WTC11 (cell line): ENCODE results near the gene KIAA0408. TPM values are rescaled to one million over a fixed set of nuclear protein-coding genes. Genes with fewer than 3 reads are reported as not detected.

Experiments
- ATAC-seq: fragments of 200-7000 bp; cut with Tn5 transposase; 2 replicates; pipeline ENCODE4 v1.10.0; 2021; ENCODE audit warnings: mild to moderate bottlenecking, moderate library complexity
- CTCF ChIA-PET: fragments of 300-600 bp; sonication (Branson Sonifier 250); formaldehyde crosslinking; loops from one replicate; lab custom pipeline; 2021; ENCODE audit warnings: antibody characterized with exemption; lab: Charles Lee
- POLR2A ChIA-PET: fragments of 350-600 bp; sonication (Branson Sonifier 250); formaldehyde crosslinking; loops from one replicate; lab custom pipeline; 2021; ENCODE audit warnings: antibody characterized with exemption; lab: Charles Lee
- DNase-seq: peaks from one replicate; pipeline ENCODE4 v3.0.0; 2021; ENCODE audit warnings: low spot score
- H3K27ac Mint-ChIP-seq: 2 replicates; pipeline ENCODE4 v1.8.0; 2021; ENCODE audit warnings: mixed read lengths
- H3K27me3 Mint-ChIP-seq: 2 replicates; pipeline ENCODE4 v1.8.0; 2021; ENCODE audit warnings: low read depth, mild to moderate bottlenecking, moderate library complexity, mixed read lengths
- H3K36me3 Mint-ChIP-seq: 2 replicates; pipeline ENCODE4 v1.8.0; 2021; ENCODE audit warnings: mixed read lengths
- H3K4me1 Mint-ChIP-seq: 2 replicates; pipeline ENCODE4 v1.8.0; 2022; ENCODE audit warnings: mixed read lengths
- H3K4me3 Mint-ChIP-seq: 2 replicates; pipeline ENCODE4 v1.8.0; 2021; ENCODE audit warnings: mild to moderate bottlenecking, moderate library complexity, mixed read lengths
- H3K9me3 Mint-ChIP-seq: 2 replicates; pipeline ENCODE4 v1.8.0; 2021; ENCODE audit warnings: mixed read lengths
- ATF1 ChIP-seq: sonication (generic); formaldehyde crosslinking; IDR thresholded peaks from 2 replicates; pipeline ENCODE4 v1.8.1; 2023; ENCODE audit warnings: mild to moderate bottlenecking, moderate library complexity, missing genetic modification reagents
- ATF6 ChIP-seq: sonication (generic); formaldehyde crosslinking; IDR thresholded peaks from 2 replicates; pipeline ENCODE4 v1.8.1; 2023; ENCODE audit warnings: mild to moderate bottlenecking, missing genetic modification reagents
- CDX4 ChIP-seq: fragments of 250-450 bp; sonication (Bioruptor Pico); IDR thresholded peaks from 2 replicates; pipeline ENCODE4 v1.9.0; 2021; ENCODE audit warnings: moderate library complexity, mild to moderate bottlenecking, inconsistent platforms, borderline replicate concordance
- ESRRA ChIP-seq: sonication (generic); formaldehyde crosslinking; IDR thresholded peaks from 2 replicates; pipeline ENCODE4 v1.8.1; 2022; ENCODE audit warnings: mild to moderate bottlenecking, missing genetic modification reagents, borderline replicate concordance
- FOXK1 ChIP-seq: sonication (generic); formaldehyde crosslinking; IDR thresholded peaks from 2 replicates; pipeline ENCODE4 v1.8.0; 2022; ENCODE audit warnings: mild to moderate bottlenecking, moderate library complexity, missing genetic modification reagents
- FOXP1 ChIP-seq: sonication (generic); formaldehyde crosslinking; IDR thresholded peaks from 2 replicates; pipeline ENCODE4 v1.8.0; 2022; ENCODE audit warnings: missing genetic modification reagents, mild to moderate bottlenecking, moderate library complexity, borderline replicate concordance
- FOXP4 ChIP-seq: sonication (generic); formaldehyde crosslinking; IDR thresholded peaks from 2 replicates; pipeline ENCODE4 v1.8.0; 2022; ENCODE audit warnings: mild to moderate bottlenecking, missing genetic modification reagents
- GABPB1 ChIP-seq: sonication (generic); formaldehyde crosslinking; IDR thresholded peaks from 2 replicates; pipeline ENCODE4 v1.8.1; 2023; ENCODE audit warnings: mild to moderate bottlenecking, missing genetic modification reagents
- HMGA2 ChIP-seq: fragments of 250-450 bp; sonication (Bioruptor Pico); IDR thresholded peaks from 2 replicates; pipeline ENCODE4 v1.4.0; 2021; ENCODE audit warnings: mild to moderate bottlenecking, moderate library complexity
- IRF1 ChIP-seq: sonication (generic); formaldehyde crosslinking; IDR thresholded peaks from 2 replicates; pipeline ENCODE4 v1.8.0; 2023; ENCODE audit warnings: missing genetic modification reagents
- MLX ChIP-seq: sonication (generic); formaldehyde crosslinking; IDR thresholded peaks from 2 replicates; pipeline ENCODE4 v1.8.1; 2023; ENCODE audit warnings: mild to moderate bottlenecking, missing genetic modification reagents, moderate library complexity
- PRDM15 ChIP-seq: sonication (generic); formaldehyde crosslinking; IDR thresholded peaks from 2 replicates; pipeline ENCODE4 v1.8.0; 2022; ENCODE audit warnings: missing genetic modification reagents
- PRRX2 ChIP-seq: fragments of 250-450 bp; sonication (Bioruptor Pico); IDR thresholded peaks from 2 replicates; pipeline ENCODE4 v1.8.0; 2021; ENCODE audit warnings: mild to moderate bottlenecking
- RELA ChIP-seq: sonication (generic); formaldehyde crosslinking; IDR thresholded peaks from 2 replicates; pipeline ENCODE4 v1.8.1; 2022; ENCODE audit warnings: missing genetic modification reagents, mild to moderate bottlenecking, borderline replicate concordance
- SOX15 ChIP-seq: fragments of 250-450 bp; sonication (Bioruptor Pico); IDR thresholded peaks from 2 replicates; pipeline ENCODE4 v1.9.0; 2021; ENCODE audit warnings: mild to moderate bottlenecking
- TEAD1 ChIP-seq: sonication (generic); formaldehyde crosslinking; IDR thresholded peaks from 2 replicates; pipeline ENCODE4 v1.8.0; 2022; ENCODE audit warnings: mild to moderate bottlenecking, missing genetic modification reagents
- TEAD4 ChIP-seq: sonication (generic); formaldehyde crosslinking; IDR thresholded peaks from 2 replicates; pipeline ENCODE4 v1.8.0; 2022; ENCODE audit warnings: mild to moderate bottlenecking, missing genetic modification reagents
- ZNF232 ChIP-seq: sonication (generic); formaldehyde crosslinking; IDR thresholded peaks from 2 replicates; pipeline ENCODE4 v1.8.0; 2022; ENCODE audit warnings: mild to moderate bottlenecking, missing genetic modification reagents
- ZNF396 ChIP-seq: fragments of 250-450 bp; sonication (Bioruptor Pico); IDR thresholded peaks from 2 replicates; pipeline ENCODE4 v1.8.0; 2021; ENCODE audit warnings: mild to moderate bottlenecking, moderate library complexity, borderline replicate concordance
- ZNF416 ChIP-seq: fragments of 250-450 bp; sonication (Bioruptor Pico); IDR thresholded peaks from 2 replicates; pipeline ENCODE4 v1.9.0; 2021; ENCODE audit warnings: mild to moderate bottlenecking, inconsistent platforms
- ZNF423 ChIP-seq: fragments of 250-450 bp; sonication (Bioruptor Pico); IDR thresholded peaks from 2 replicates; pipeline ENCODE4 v2.1.2; 2022; ENCODE audit warnings: mild to moderate bottlenecking, moderate library complexity
- total RNA-seq: library from RNA; stranded (reverse); gene quantifications from 3 replicates; pipeline ENCODE4 v1.2.3, GENCODE V29; 2021

Gene KIAA0408
- total RNA-seq, 1 experiment from 2014 or later, result 12.2 TPM

- ChIA-PET POLR2A (interaction anchor here (1.1 to 1.5 kb wide), 2 partner anchors 9 to 39 kb away, joined by 3 to 4 read pairs; no protein-coding TSS in a partner anchor), CTCF (interaction anchor here (2.9 kb wide), 1 partner anchor 40 kb away, joined by 18 read pairs; no protein-coding TSS in a partner anchor)
- Mint-ChIP-seq H3K9me3 (no peaks in the 10 kb centered on the region), H3K27me3 (no peaks in the 10 kb centered on the region), H3K36me3 (peaks cover 69% of the 10 kb centered on the region), H3K4me3 (no peak overlapping the region), H3K27ac (peak overlapping the region; percentile 15; the same call in 1 of the 2 replicates), H3K4me1 (peaks cover 17% of the 10 kb centered on the region)
- DNase-seq (no peak), ATAC-seq (no peak)
- TF ChIP-seq SOX15 (CRISPR knock-in tag) (no peak), ZNF396 (CRISPR knock-in tag) (no peak), TEAD4 (CRISPR knock-in tag) (no peak), HMGA2 (CRISPR knock-in tag) (no peak), ATF1 (CRISPR knock-in tag) (no peak), CDX4 (CRISPR knock-in tag) (no peak), GABPB1 (CRISPR knock-in tag) (no peak), ATF6 (CRISPR knock-in tag) (no peak), ZNF423 (no peak), TEAD1 (no peak), RELA (CRISPR knock-in tag) (no peak), FOXP1 (CRISPR knock-in tag) (no peak)
Measured at GRCh38 chr6:127475823-127476176, 16.6 kb upstream of the KIAA0408 start.

GRCh38 chr6:127475135-127475822 lies 16.1 kb upstream of the KIAA0408 start:
- CTCF ChIA-PET, result interaction anchor here (2.9 kb wide), 1 partner anchor 41 kb away, joined by 18 read pairs; no protein-coding TSS in a partner anchor
- POLR2A ChIA-PET, result interaction anchor here (1.1 to 1.5 kb wide), 2 partner anchors 9 to 40 kb away, joined by 3 to 4 read pairs; no protein-coding TSS in a partner anchor
- peaks cover 68% of the 10 kb centered on the region for H3K36me3 Mint-ChIP-seq
- no peaks in the 10 kb centered on the region for H3K27me3 Mint-ChIP-seq
- H3K9me3 Mint-ChIP-seq, result no peaks in the 10 kb centered on the region
- H3K4me3 Mint-ChIP-seq, result no peak overlapping the region
- no peak for DNase-seq
- TF ChIP-seq ZNF232 (CRISPR knock-in tag), result no peak
- TF ChIP-seq IRF1, result 0 out of 2 replicates have a peak, but pooled peaks have one; percentile 30
- no peak for ATAC-seq
- H3K4me1 Mint-ChIP-seq, result peaks cover 12% of the 10 kb centered on the region
- no peak overlapping the region for H3K27ac Mint-ChIP-seq

GRCh38 chr6:127471379-127472255 lies 12.4 kb upstream of the KIAA0408 start:
- DNase-seq (no peak), ATAC-seq (no peak)
- CTCF ChIA-PET, result interaction anchor here (2.3 kb wide), 1 partner anchor 45 kb away, joined by 10 read pairs; no protein-coding TSS in a partner anchor
- Mint-ChIP-seq H3K4me3 (no peak overlapping the region), H3K27me3 (no peaks in the 10 kb centered on the region), H3K4me1 (peaks cover 18% of the 10 kb centered on the region), H3K27ac (peak overlapping the region; percentile 50), H3K36me3 (peaks cover 41% of the 10 kb centered on the region), H3K9me3 (no peaks in the 10 kb centered on the region)
- POLR2A ChIA-PET, result no interaction called here
- TF ChIP-seq FOXK1 (CRISPR knock-in tag), result no peak
- TF ChIP-seq FOXP4, result no peak
- no peak for TF ChIP-seq PRDM15 (CRISPR knock-in tag)
- no peak for TF ChIP-seq PRRX2 (CRISPR knock-in tag)
- no peak for TF ChIP-seq MLX (CRISPR knock-in tag)
- TF ChIP-seq ESRRA (CRISPR knock-in tag), result no peak
- no peak for TF ChIP-seq SOX15 (CRISPR knock-in tag)
- no peak for TF ChIP-seq ZNF416 (CRISPR knock-in tag)
